Smooth muscle cell of the brain vasculature (primary cell): Measurements from ENCODE around the gene ZSWIM1.
"Not testable (repeated sequence)": the region's sequence is repeated elsewhere in the genome, so short reads cannot be mapped to it uniquely, and the experiment has no call there.

Experiments
- DNase-seq: peaks from one replicate; pipeline ENCODE4 v3.0.0-alpha.2; 2012; ENCODE audit warnings: low read depth, low spot score

Gene ZSWIM1

GRCh38 chr20:45888681-45889080 lies 7.7 kb downstream of the ZSWIM1 start:
- no peak for DNase-seq

- DNase-seq = peak; percentile 61
Measured at GRCh38 chr20:45890077-45890984, 9.3 kb downstream of the ZSWIM1 start.

GRCh38 chr20:45890985-45891983 lies 10.3 kb downstream of the ZSWIM1 start, which contains the start of the genes CTSA and NEURL2:
Gene CTSA (plus strand): TSS chr20:45891335. CDS start chr20:45891569, 234 bp downstream.
Gene NEURL2 (minus strand): TSS chr20:45891208. CDS start chr20:45890991, 217 bp downstream.
- DNase-seq = peak; percentile 64

- DNase-seq = no peak
Measured at GRCh38 chr20:45892049-45892825, 11.2 kb downstream of the ZSWIM1 start.

GRCh38 chr20:45892828-45893500 lies 11.9 kb downstream of the ZSWIM1 start:
- DNase-seq = no peak

GRCh38 chr20:45893831-45894230 lies 12.8 kb downstream of the ZSWIM1 start:
- no peak for DNase-seq

GRCh38 chr20:45894797-45895196 lies 13.8 kb downstream of the ZSWIM1 start:
- no peak for DNase-seq

- DNase-seq = no peak
Measured at GRCh38 chr20:45896641-45897161, 15.7 kb downstream of the ZSWIM1 start.

- DNase-seq = no peak
Measured at GRCh38 chr20:45897289-45897688, 16.3 kb downstream of the ZSWIM1 start.

- DNase-seq = no peak
Measured at GRCh38 chr20:45897692-45898091, 16.7 kb downstream of the ZSWIM1 start.

GRCh38 chr20:45898285-45898684 lies 17.3 kb downstream of the ZSWIM1 start:
- no peak for DNase-seq

- no peak for DNase-seq
Measured at GRCh38 chr20:45899046-45899835, 18.2 kb downstream of the ZSWIM1 start.

- not testable (repeated sequence) for DNase-seq
Measured at GRCh38 chr20:45901332-45901731, 20.3 kb downstream of the ZSWIM1 start.

- no peak for DNase-seq
Measured at GRCh38 chr20:45902199-45902701, 21.2 kb downstream of the ZSWIM1 start.

- DNase-seq = no peak
Measured at GRCh38 chr20:45904583-45905504, 23.8 kb downstream of the ZSWIM1 start.

GRCh38 chr20:45905505-45906079 lies 24.6 kb downstream of the ZSWIM1 start:
- no peak for DNase-seq

GRCh38 chr20:45907219-45907948 lies 26.4 kb downstream of the ZSWIM1 start:
- DNase-seq = no peak
